Chondrocyte (in vitro differentiated cells): Measurements from ENCODE around the gene SYCP3. TPM values are rescaled to one million over a fixed set of nuclear protein-coding genes. Genes with fewer than 3 reads are reported as not detected.
"Not testable (repeated sequence)": the region's sequence is repeated elsewhere in the genome, so short reads cannot be mapped to it uniquely, and the experiment has no call there.

ENCODE experiments used
- DNase-seq: peaks from one replicate; pipeline ENCODE4 v3.0.0; 2021; ENCODE audit warnings: mixed read lengths, low spot score
- H3K27ac Mint-ChIP-seq: one replicate; pipeline ENCODE4 v1.8.0; 2021; ENCODE audit warnings: mild to moderate bottlenecking, moderate library complexity, mixed read lengths; ENCODE audit not compliant: unreplicated experiment
- H3K27me3 Mint-ChIP-seq: 2 replicates; pipeline ENCODE4 v1.8.0; 2021; ENCODE audit warnings: low read depth, mixed read lengths
- H3K36me3 Mint-ChIP-seq: 2 replicates; pipeline ENCODE4 v1.8.0; 2021; ENCODE audit warnings: low read depth, mixed read lengths
- H3K4me1 Mint-ChIP-seq: 2 replicates; pipeline ENCODE4 v1.8.0; 2021; ENCODE audit warnings: low read depth, mild to moderate bottlenecking, mixed read lengths
- H3K4me3 Mint-ChIP-seq: one replicate; pipeline ENCODE4 v1.8.0; 2021; ENCODE audit warnings: mild to moderate bottlenecking, moderate library complexity, mixed read lengths; ENCODE audit not compliant: unreplicated experiment
- H3K9me3 Mint-ChIP-seq: 2 replicates; pipeline ENCODE4 v1.8.0; 2021; ENCODE audit warnings: low read depth, mixed read lengths
- CTCF ChIP-seq: fragments of 200-600 bp; sonication (generic); IDR thresholded peaks from 2 replicates; pipeline ENCODE4 v1.5.0; 2021; ENCODE audit warnings: antibody characterized with exemption, mild to moderate bottlenecking, moderate library complexity
- total RNA-seq: library from RNA; stranded (reverse); gene quantifications from 3 replicates; pipeline ENCODE4 v1.2.1, GENCODE V29; 2021

The SYCP3 gene
- total RNA-seq, 1 donor from 2014 or later = 0.05 TPM

GRCh38 chr12:101743724-101744472 lies 4.6 kb upstream of the SYCP3 start:
- H3K27ac Mint-ChIP-seq = no peak overlapping the region
- TF ChIP-seq CTCF = no peak
- no peak overlapping the region for H3K4me3 Mint-ChIP-seq
- H3K36me3 Mint-ChIP-seq = peaks cover 14% of the 10 kb centered on the region
- no peak for DNase-seq
- no peaks in the 10 kb centered on the region for H3K9me3 Mint-ChIP-seq
- H3K27me3 Mint-ChIP-seq = no peaks in the 10 kb centered on the region
- H3K4me1 Mint-ChIP-seq = peaks cover 21% of the 10 kb centered on the region

GRCh38 chr12:101743242-101743641 lies 4.0 kb upstream of the SYCP3 start:
- Mint-ChIP-seq H3K27me3 (no peaks in the 10 kb centered on the region), H3K9me3 (no peaks in the 10 kb centered on the region), H3K27ac (no peak overlapping the region), H3K4me3 (no peak overlapping the region), H3K36me3 (peaks cover 13% of the 10 kb centered on the region), H3K4me1 (peaks cover 21% of the 10 kb centered on the region)
- no peak for DNase-seq
- no peak for TF ChIP-seq CTCF

- H3K4me1 Mint-ChIP-seq = peaks cover 15% of the 10 kb centered on the region
- TF ChIP-seq CTCF = no peak
- H3K27me3 Mint-ChIP-seq = no peaks in the 10 kb centered on the region
- H3K36me3 Mint-ChIP-seq = peaks cover 18% of the 10 kb centered on the region
- H3K9me3 Mint-ChIP-seq = no peaks in the 10 kb centered on the region
- H3K27ac Mint-ChIP-seq = no peak overlapping the region
- no peak overlapping the region for H3K4me3 Mint-ChIP-seq
- DNase-seq = no peak
Observed at GRCh38 chr12:101740980-101741379, 1.7 kb upstream of the SYCP3 start.

- Mint-ChIP-seq H3K36me3 (peaks cover 18% of the 10 kb centered on the region), H3K4me3 (no peak overlapping the region), H3K4me1 (peaks cover 15% of the 10 kb centered on the region), H3K27ac (no peak overlapping the region), H3K27me3 (no peaks in the 10 kb centered on the region), H3K9me3 (no peaks in the 10 kb centered on the region)
- TF ChIP-seq CTCF = no peak
- DNase-seq = no peak
Observed at GRCh38 chr12:101740566-101740965, 1.3 kb upstream of the SYCP3 start.

GRCh38 chr12:101737476-101737875 lies 1.8 kb downstream of the SYCP3 start:
- no peak overlapping the region for H3K27ac Mint-ChIP-seq
- TF ChIP-seq CTCF = no peak
- H3K4me3 Mint-ChIP-seq = no peak overlapping the region
- no peak for DNase-seq
- peaks cover 1% of the 10 kb centered on the region for H3K4me1 Mint-ChIP-seq
- H3K36me3 Mint-ChIP-seq = peaks cover 19% of the 10 kb centered on the region
- H3K9me3 Mint-ChIP-seq = no peaks in the 10 kb centered on the region
- no peaks in the 10 kb centered on the region for H3K27me3 Mint-ChIP-seq

- H3K4me3 Mint-ChIP-seq, H3K9me3 Mint-ChIP-seq: not testable (repeated sequence)
Observed at GRCh38 chr12:101734482-101734881, 4.8 kb downstream of the SYCP3 start.

More at GRCh38 chr12:101734482-101734881, 4.8 kb downstream of the SYCP3 start:
- H3K27ac Mint-ChIP-seq, H3K4me1 Mint-ChIP-seq, H3K27me3 Mint-ChIP-seq, DNase-seq: not testable (repeated sequence)
- peaks cover 20% of the 10 kb centered on the region for H3K36me3 Mint-ChIP-seq
